ENCODE results near the gene TMEM269. TPM values are rescaled to one million over a fixed set of nuclear protein-coding genes. Genes with fewer than 3 reads are reported as not detected.

Gene TMEM269
- total and polyA plus RNA-seq, 2 donors (not counting 1 experiment from before 2014, with no cell fraction given), result 0.21 to 0.47 TPM

GRCh38 chr1:42825036-42825851 is 40.5 kb downstream of the TMEM269 start:
- no peak for DNase-seq
- Histone ChIP-seq H3K79me2 (ENCODE audit: control insufficient read depth, insufficient read depth, low read length) (no peaks in the 10 kb centered on the region), H2AFZ (ENCODE audit: insufficient read depth, low read depth, low read length, poor library complexity, severe bottlenecking) (no peak overlapping the region), H3K9me3 (ENCODE audit: control extremely low read depth in 1 of 3, control insufficient read depth in 2 of 3, insufficient read depth in 1 of 3, low read length in 2 of 3) (no peaks in the 10 kb centered on the region), H3K4me3 (ENCODE audit: control extremely low read depth in 1 of 5, extremely low read depth in 1 of 5, insufficient read depth in 1 of 5, low read depth in 2 of 5, low read length in 4 of 5) (no peak overlapping the region), H3K27me3 (replicated peaks in 1 of 4; ENCODE audit: control extremely low read depth in 1 of 4, control insufficient read depth in 3 of 4, insufficient read depth in 4 of 4, low read length in 3 of 4) (no peaks in the 10 kb centered on the region), H3K27ac (ENCODE audit: low read length in 2 of 2) (no peak overlapping the region), H4K20me1 (ENCODE audit: control insufficient read depth, insufficient read depth, low read length, poor library complexity, severe bottlenecking) (no peaks in the 10 kb centered on the region), H3K9ac (ENCODE audit: low read length) (no peak overlapping the region), H3K4me1 (ENCODE audit: control insufficient read depth in 2 of 2, insufficient read depth in 2 of 2, low read length in 2 of 2) (no peaks in the 10 kb centered on the region), H3K4me2 (replicated peaks; ENCODE audit: low read depth, low read length, poor library complexity, severe bottlenecking) (no peak overlapping the region), H3K36me3 (replicated peaks in 1 of 2; ENCODE audit: control extremely low read depth in 1 of 2, control insufficient read depth in 1 of 2, extremely low read depth in 1 of 2, insufficient read depth in 2 of 2, low read length in 1 of 2) (no peaks in the 10 kb centered on the region)
- H3K27ac Mint-ChIP-seq, result no peak overlapping the region
- CTCF ChIA-PET, result no interaction called here
- TF ChIP-seq CTCF (IDR thresholded peaks at IDR 0.05) (no peak), EZH2 (IDR thresholded peaks at IDR 0.05; ENCODE audit: borderline replicate concordance, insufficient read depth, low read depth, low read length, poor library complexity, severe bottlenecking) (no peak)
- H3K4me1 Mint-ChIP-seq, result no peaks in the 10 kb centered on the region
- intact Hi-C loops (cut with micrococcal nuclease), result no loop called here
- no peaks in the 10 kb centered on the region for H3K9me3 Mint-ChIP-seq (ENCODE audit: insufficient read depth)
- no peak overlapping the region for H3K4me3 Mint-ChIP-seq
- ATAC-seq (ENCODE audit: low read depth), result no peak
- no peaks in the 10 kb centered on the region for H3K27me3 Mint-ChIP-seq
- POLR2A ChIA-PET, result no interaction called here
- WGBS (ENCODE audit: insufficient coverage), result 92% methylated on average over 6 of the region's 10 CpGs

- Histone ChIP-seq H3K4me3 (ENCODE audit: control extremely low read depth in 1 of 5, extremely low read depth in 1 of 5, insufficient read depth in 1 of 5, low read depth in 2 of 5, low read length in 4 of 5) (no peak overlapping the region), H3K9ac (ENCODE audit: low read length) (no peak overlapping the region), H3K27ac (ENCODE audit: low read length in 2 of 2) (no peak overlapping the region), H3K27me3 (replicated peaks in 1 of 4; ENCODE audit: control extremely low read depth in 1 of 4, control insufficient read depth in 3 of 4, insufficient read depth in 4 of 4, low read length in 3 of 4) (no peaks in the 10 kb centered on the region), H4K20me1 (ENCODE audit: control insufficient read depth, insufficient read depth, low read length, poor library complexity, severe bottlenecking) (no peaks in the 10 kb centered on the region), H3K36me3 (replicated peaks in 1 of 2; ENCODE audit: control extremely low read depth in 1 of 2, control insufficient read depth in 1 of 2, extremely low read depth in 1 of 2, insufficient read depth in 2 of 2, low read length in 1 of 2) (no peaks in the 10 kb centered on the region), H3K4me1 (ENCODE audit: control insufficient read depth in 2 of 2, insufficient read depth in 2 of 2, low read length in 2 of 2) (peaks cover 3 to 5% of the 10 kb centered on the region in 2 donors), H3K4me2 (replicated peaks; ENCODE audit: low read depth, low read length, poor library complexity, severe bottlenecking) (no peak overlapping the region), H3K79me2 (ENCODE audit: control insufficient read depth, insufficient read depth, low read length) (no peaks in the 10 kb centered on the region), H2AFZ (ENCODE audit: insufficient read depth, low read depth, low read length, poor library complexity, severe bottlenecking) (no peak overlapping the region), H3K9me3 (ENCODE audit: control extremely low read depth in 1 of 3, control insufficient read depth in 2 of 3, insufficient read depth in 1 of 3, low read length in 2 of 3) (no peaks in the 10 kb centered on the region)
- Mint-ChIP-seq H3K27me3 (no peaks in the 10 kb centered on the region), H3K4me1 (peaks cover 5% of the 10 kb centered on the region), H3K9me3 (ENCODE audit: insufficient read depth) (no peaks in the 10 kb centered on the region), H3K4me3 (no peak overlapping the region), H3K27ac (no peak overlapping the region)
- POLR2A ChIA-PET, result no interaction called here
- 98% methylated on average over 15 of the region's 17 CpGs for WGBS (ENCODE audit: insufficient coverage)
- DNase-seq, result no peak
- TF ChIP-seq EZH2 (IDR thresholded peaks at IDR 0.05; ENCODE audit: borderline replicate concordance, insufficient read depth, low read depth, low read length, poor library complexity, severe bottlenecking), result no peak
- TF ChIP-seq CTCF (IDR thresholded peaks at IDR 0.05), result no peak
- ATAC-seq (ENCODE audit: low read depth), result no peak
- CTCF ChIA-PET, result no interaction called here
- intact Hi-C loops (cut with micrococcal nuclease), result no loop called here
Observed at GRCh38 chr1:42830631-42831030, 45.8 kb downstream of the TMEM269 start.

All from B cell (primary cell).